GM12878 (cell line): Measurements from ENCODE around the gene ARHGAP21. TPM values are rescaled to one million over a fixed set of nuclear protein-coding genes. Genes with fewer than 3 reads are reported as not detected.
A peak's percentile ranks its signal among the peaks of the same experiment; 100 is the strongest.
"Not testable (repeated sequence)": the region's sequence is repeated elsewhere in the genome, so short reads cannot be mapped to it uniquely, and the experiment has no call there.

Source experiments
- ATAC-seq: fragments of 200-7000 bp; cut with Tn5 transposase; 3 replicates; pipeline ENCODE4 v1.9.1; 2020; ENCODE audit warnings: mild to moderate bottlenecking, moderate library complexity
- BruUV-seq: library from RNA; stranded (reverse); fragments of 400-500 nt; replicated peaks from 2 replicates; lab custom pipeline; 2021; lab: Mats Ljungman, UMichigan
- CTCF ChIA-PET: fragments of 300-600 bp; sonication (Branson Sonifier 250); formaldehyde crosslinking; extraction: SDS; loops from one replicate; lab custom pipeline; 2021; ENCODE audit warnings: inconsistent platforms; lab: Yijun Ruan, JAX
- POLR2A ChIA-PET: fragments of 350-600 bp; formaldehyde crosslinking; extraction: SDS; loops from one replicate; lab custom pipeline; 2021; ENCODE audit warnings: inconsistent platforms; lab: Charles Lee
- RAD21 ChIA-PET: fragments of 300-600 bp; sonication (Branson Sonifier 250); formaldehyde crosslinking; loops from one replicate; lab custom pipeline; 2023; ENCODE audit warnings: antibody characterized with exemption; ENCODE audit not compliant: unreplicated experiment; lab: Charles Lee
- SMC1A ChIA-PET: fragments of 300-600 bp; sonication (Branson Sonifier 250); formaldehyde crosslinking; loops from one replicate; lab custom pipeline; 2023; ENCODE audit not compliant: unreplicated experiment, uncharacterized antibody; lab: Charles Lee
- DNase-seq: peaks from one replicate; pipeline ENCODE4 v3.0.0-alpha.2; 2011; ENCODE audit warnings: low read depth, low spot score
- FAIRE-seq: peaks from 3 replicates; lab custom pipeline; 2011; peaks lifted over from hg19 to GRCh38; lab: Jason Lieb, UNC
- H2AFZ ChIP-seq: 2 replicates; pipeline ENCODE4 v1.6.0; 2011; ENCODE audit warnings: low read depth, low read length, control low read depth; ENCODE audit not compliant: control insufficient read depth
- H3K27ac ChIP-seq: 2 replicates; pipeline ENCODE4 v1.5.1; 2011; ENCODE audit warnings: control low read depth; ENCODE audit not compliant: control insufficient read depth, insufficient read depth
- H3K27me3 ChIP-seq, 2 experiments: replicated peaks in 1 of 2; 2 replicates each; pipeline versions ENCODE4 v1.6.0 to v1.6.1; 2011; ENCODE audit warnings: low read length in 1 of 2; ENCODE audit not compliant: control insufficient read depth in 2 of 2, insufficient read depth in 2 of 2
- H3K36me3 ChIP-seq, 2 experiments: 2 replicates each; pipeline ENCODE4 v1.5.1; 2011; ENCODE audit warnings: low read length in 1 of 2; ENCODE audit not compliant: control insufficient read depth in 2 of 2, insufficient read depth in 2 of 2
- H3K4me1 ChIP-seq: 2 replicates; pipeline ENCODE4 v1.6.1; 2011; ENCODE audit warnings: mild to moderate bottlenecking, low read length, moderate library complexity, mixed read lengths; ENCODE audit not compliant: control insufficient read depth, insufficient read depth
- H3K4me2 ChIP-seq: 2 replicates; pipeline ENCODE4 v1.6.0; 2011; ENCODE audit warnings: control low read depth; ENCODE audit not compliant: control insufficient read depth, insufficient read depth
- H3K4me3 ChIP-seq: fragments of 200-600 bp; sonication (generic); 2 replicates; pipeline ENCODE4 v1.5.1; 2016
- H3K79me2 ChIP-seq: 2 replicates; pipeline ENCODE4 v1.6.0; 2011; ENCODE audit warnings: low read length; ENCODE audit not compliant: control insufficient read depth, insufficient read depth
- H3K9ac ChIP-seq: 2 replicates; pipeline ENCODE4 v1.8.0; 2011; ENCODE audit warnings: low read length, control low read depth, mixed read lengths; ENCODE audit not compliant: control insufficient read depth, insufficient read depth
- H3K9me3 ChIP-seq: replicated peaks from 3 replicates; pipeline ENCODE4 v1.5.1; 2011; ENCODE audit warnings: mild to moderate bottlenecking, low read length; ENCODE audit not compliant: control insufficient read depth, insufficient read depth
- H4K20me1 ChIP-seq: 2 replicates; pipeline ENCODE4 v1.6.0; 2011; ENCODE audit not compliant: control insufficient read depth, insufficient read depth
- FOS ChIP-seq: IDR thresholded peaks from 3 replicates; pipeline ENCODE4 v1.6.1; 2011; ENCODE audit warnings: borderline replicate concordance; ENCODE audit not compliant: insufficient read length; ENCODE audit errors: extremely low read depth
- JUND ChIP-seq: IDR thresholded peaks from 2 replicates; pipeline ENCODE4 v1.6.1; 2012; ENCODE audit warnings: low read depth, mild to moderate bottlenecking, low read length, improper control_type of control experiment, moderate library complexity
- KDM1A ChIP-seq: fragments of 200-600 bp; sonication (generic); IDR thresholded peaks from 2 replicates; pipeline ENCODE4 v1.6.1; 2016; ENCODE audit warnings: borderline replicate concordance
- NR2C1 ChIP-seq: fragments of 450-650 bp; IDR thresholded peaks from 2 replicates; pipeline ENCODE4 v1.6.1; 2017; ENCODE audit warnings: antibody characterized with exemption, mild to moderate bottlenecking, moderate library complexity
- POLR2AphosphoS5 ChIP-seq: IDR thresholded peaks from 2 replicates; pipeline ENCODE4 v1.6.1; 2011; ENCODE audit warnings: mild to moderate bottlenecking, low read length, inconsistent platforms
- SREBF2 ChIP-seq: IDR thresholded peaks from 2 replicates; pipeline ENCODE4 v1.6.1; 2012; ENCODE audit warnings: mild to moderate bottlenecking, low read length
- YBX1 ChIP-seq: fragments of 450-650 bp; IDR thresholded peaks from 2 replicates; pipeline ENCODE4 v1.6.1; 2016; ENCODE audit warnings: antibody characterized with exemption
- WGBS: methylation state at CpG from one replicate; pipeline ENCODE4 v1.1.6; 2016; ENCODE audit warnings: low lambda C conversion rate; ENCODE audit not compliant: insufficient replicate concordance, insufficient coverage; ENCODE audit errors: missing lambda C conversion rate; 5-methylcytosine and 5-hydroxymethylcytosine counted together
- in situ Hi-C: fragments of 300-500 bp; cut with MboI; formaldehyde crosslinking; loops from 9 replicates; pipeline ENCODE4 v1.14.3; 2018; ENCODE audit warnings: mixed read lengths
- intact Hi-C: fragments of 100-400 bp; cut with micrococcal nuclease; formaldehyde crosslinking; loops from one replicate; pipeline ENCODE4 v1.14.2; 2022; ENCODE audit not compliant: unreplicated experiment
- polyA plus RNA-seq, 11 experiments: library from polyadenylated mRNA; depleted of rRNA in 4 of 11; unstranded in 6 of 11; stranded (reverse) in 5 of 11; fragments of >200 nt; fragmentation: Nextera tagmentation in 4 of 11; fragmentation: Illumina TruSeq in 1 of 11; extraction: Ambion mirVana in 4 of 11; extraction: Trizol in 1 of 11; gene quantifications; 1 replicate in 1 of 11; 2 replicates in 10 of 11; pipeline versions ENCODE4 v1.2.1 to v1.2.3, GENCODE V29; 2011 to 2016; ENCODE audit warnings: inconsistent platforms in 2 of 11, missing spikeins in 2 of 11, low read depth in 1 of 11
- total RNA-seq, 4 experiments: library from RNA; depleted of rRNA in 3 of 4; stranded (reverse); fragments of >200 nt in 3 of 4; fragmentation: Illumina TruSeq in 1 of 4; extraction: Trizol in 1 of 4; gene quantifications; 2 replicates each; pipeline versions ENCODE4 v1.2.1 to v1.2.3, GENCODE V29; 2013 to 2021

ARHGAP21 gene
- total and polyA plus RNA-seq, 10 of the 15 experiments (the other 5 are each of a cell fraction or from before 2014, with no cell fraction given), result 11.7 to 103 (median 37.6) TPM

DNA sequence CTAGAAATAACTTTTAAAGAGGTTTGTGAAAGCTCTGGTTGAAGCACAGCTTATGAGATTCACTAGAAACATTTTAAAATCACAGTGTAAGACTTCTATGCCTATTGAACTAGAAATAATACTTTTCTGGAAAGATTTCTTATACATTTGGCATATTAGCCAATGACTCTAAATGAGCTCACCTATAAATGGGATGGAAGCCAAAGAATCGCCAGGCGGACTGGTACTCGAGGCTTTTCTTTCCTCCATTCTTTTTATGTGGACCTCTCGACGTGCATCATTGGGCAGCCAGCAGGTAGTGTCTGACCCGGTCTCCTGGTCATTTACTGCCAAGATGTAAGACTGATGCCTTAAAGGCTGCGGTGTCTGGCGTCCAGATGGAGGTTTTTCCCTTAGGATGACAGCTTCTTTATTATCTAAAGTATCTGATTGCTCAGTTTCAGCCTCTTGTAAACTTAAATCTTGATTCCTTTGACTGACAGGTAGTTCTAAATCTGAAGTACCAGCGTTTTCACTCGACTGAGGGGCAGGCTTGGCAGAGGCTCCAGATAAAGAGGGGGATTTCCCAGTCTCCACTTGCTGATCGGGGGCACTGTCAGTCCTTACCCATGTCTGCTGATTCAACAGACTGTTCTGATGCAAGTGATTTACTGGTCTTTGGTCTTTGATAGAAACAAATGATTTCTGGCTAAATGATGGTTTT is 104.2 kb downstream of the ARHGAP21 start:
- H3K36me3 ChIP-seq, H3K4me3 ChIP-seq, H3K9me3 ChIP-seq, H3K9ac ChIP-seq, H3K27ac ChIP-seq, H2AFZ ChIP-seq, DNase-seq, H3K4me1 ChIP-seq, FAIRE-seq, in situ Hi-C loops, H3K4me2 ChIP-seq, ATAC-seq, H4K20me1 ChIP-seq, H3K79me2 ChIP-seq, H3K27me3 ChIP-seq: not testable (repeated sequence)
- SMC1A ChIA-PET, result interaction anchor here (5.6 kb wide), 1 partner anchor 461 kb away, joined by 77 read pairs; no protein-coding TSS in a partner anchor
- CTCF ChIA-PET, result interaction anchor here (0.6 to 6.0 kb wide), 7 partner anchors 13 to 481 kb away, joined by 3 to 110 read pairs (median 23); no protein-coding TSS in a partner anchor
- intact Hi-C loops, result loop anchor here (10.0 kb wide), 1 partner anchor 605 kb away; no protein-coding TSS in a partner anchor
- POLR2A ChIA-PET, result interaction anchor here (0.6 kb wide), 1 partner anchor 19 kb away, joined by 5 read pairs; no protein-coding TSS in a partner anchor
- RAD21 ChIA-PET, result interaction anchor here (2.2 to 5.3 kb wide), 2 partner anchors 397 to 462 kb away, joined by 5 to 48 read pairs; partner anchors contain the start of genes ENKUR and THNSL1
- 73% methylated on average over 11 of the region's 11 CpGs for WGBS
- TSS peak; percentile 47 for BruUV-seq

- CTCF ChIA-PET, result interaction anchor here (0.5 to 6.0 kb wide), 59 partner anchors 7 to 1460 kb away, joined by 3 to 110 read pairs (median 4); partner anchors contain the start of genes ENKUR, PRTFDC1 and THNSL1
- TF ChIP-seq POLR2AphosphoS5 (no peak), YBX1 (no peak), SREBF2 (no peak), JUND (no peak), KDM1A (no peak), NR2C1 (no peak), FOS (no peak)
- TF ChIP-seq, all 136 proteins: peak for 0
- H3K9me3 ChIP-seq, result no peaks in the 10 kb centered on the region
- ChIA-PET RAD21 (interaction anchor here (0.8 to 5.3 kb wide), 11 partner anchors 14 to 609 kb away, joined by 3 to 48 read pairs (median 4); partner anchors contain the start of genes ENKUR, PRTFDC1 and THNSL1), SMC1A (interaction anchor here (0.7 to 5.6 kb wide), 19 partner anchors 10 to 614 kb away, joined by 3 to 77 read pairs (median 4); no protein-coding TSS in a partner anchor), POLR2A (interaction anchor here (1.2 kb wide), 1 partner anchor 462 kb away, joined by 3 read pairs; no protein-coding TSS in a partner anchor)
- in situ Hi-C loops, result no loop called here
- no peak overlapping the region for H3K4me2 ChIP-seq
- FAIRE-seq (no peak), ATAC-seq (no peak), DNase-seq (no peak)
- H3K9ac ChIP-seq, result no peak overlapping the region
- H3K4me1 ChIP-seq, result no peaks in the 10 kb centered on the region
- H3K27ac ChIP-seq, result no peak overlapping the region
- intact Hi-C loops, result loop anchor here (10.0 kb wide), 1 partner anchor 606 kb away; no protein-coding TSS in a partner anchor
- no peaks in the 10 kb centered on the region; a peak in 1 of 4 replicates for H3K36me3 ChIP-seq
- H4K20me1 ChIP-seq, result no peaks in the 10 kb centered on the region
- no peaks in the 10 kb centered on the region for H3K79me2 ChIP-seq
- 90% methylated on average over 5 of the region's 5 CpGs for WGBS
- H3K27me3 ChIP-seq, result no peaks in the 10 kb centered on the region
- H2AFZ ChIP-seq, result no peak overlapping the region
- no TSS peak for BruUV-seq
- no peak overlapping the region for H3K4me3 ChIP-seq
Measured at GRCh38 chr10:24618401-24618800, 105.3 kb downstream of the ARHGAP21 start.
